HCT116 (cell line): ENCODE measurements around the gene RASAL2. TPM values are rescaled to one million over a fixed set of nuclear protein-coding genes. Genes with fewer than 3 reads are reported as not detected.

Experiments used
- ATAC-seq: fragments of 200-7000 bp; cut with Tn5 transposase; 2 replicates; pipeline ENCODE4 v1.9.1; 2020; ENCODE audit warnings: mild to moderate bottlenecking, moderate library complexity
- BruUV-seq: library from RNA; stranded (reverse); fragments of 400-500 nt; replicated peaks from 2 replicates; lab custom pipeline; 2021; lab: Mats Ljungman, UMichigan
- CTCF ChIA-PET: fragments of 300-600 bp; sonication (Branson Sonifier 250); formaldehyde crosslinking; loops from one replicate; lab custom pipeline; 2021; ENCODE audit warnings: antibody characterized with exemption; lab: Charles Lee
- POLR2A ChIA-PET: fragments of 300-600, 350-600 bp; sonication (Branson Sonifier 250); formaldehyde crosslinking; loops from one replicate; lab custom pipeline; 2021; ENCODE audit warnings: antibody characterized with exemption; lab: Charles Lee
- RAD21 ChIA-PET, 2 experiments: fragments of 300-600 bp; sonication (Branson Sonifier 250); formaldehyde crosslinking; loops; one replicate each; lab custom pipeline; 2023; ENCODE audit warnings: low total read pairs in 2 of 2; ENCODE audit not compliant: uncharacterized antibody in 2 of 2, unreplicated experiment in 2 of 2, low non-redundant PET in 1 of 2; lab: Charles Lee
- DNase-seq: peaks from one replicate; pipeline ENCODE4 v3.0.0-alpha.2; 2010; ENCODE audit warnings: low read depth, low spot score
- H2AFZ ChIP-seq: fragments of 200-600 bp; shearing (Covaris generic), sonication (generic); 2 replicates; pipeline ENCODE4 v1.6.1; 2017; ENCODE audit warnings: low read depth, mixed run types, mixed read lengths, antibody characterized with exemption, low read length; ENCODE audit not compliant: poor library complexity, severe bottlenecking
- H3K27ac ChIP-seq: 2 replicates; pipeline ENCODE4 v1.5.1; 2012; ENCODE audit warnings: low read depth, low read length
- H3K27me3 ChIP-seq: fragments of 200-600 bp; sonication (generic); 2 replicates; pipeline ENCODE4 v1.6.1; 2016; ENCODE audit warnings: mixed run types, low read length, mixed read lengths; ENCODE audit not compliant: insufficient read depth
- H3K36me3 ChIP-seq, 2 experiments: fragments of 200-500 bp in 1 of 2; fragments of 200-600 bp in 1 of 2; sonication (Bioruptor generic) in 1 of 2; sonication (generic) in 1 of 2; 2 replicates each; pipeline versions ENCODE4 v1.5.1 to v1.6.1; 2014 to 2016; ENCODE audit warnings: low read length in 2 of 2, inconsistent platforms in 1 of 2, mixed read lengths in 1 of 2, mixed run types in 1 of 2; ENCODE audit not compliant: insufficient read depth in 2 of 2, control insufficient read depth in 1 of 2
- H3K4me1 ChIP-seq, 2 experiments: fragments of 200-600 bp in 1 of 2; sonication (generic) in 1 of 2; 2 replicates each; pipeline versions ENCODE4 v1.5.1 to v1.6.1; 2012 to 2017; ENCODE audit warnings: low read length in 2 of 2, inconsistent platforms in 1 of 2, mild to moderate bottlenecking in 1 of 2, mixed read lengths in 1 of 2, mixed run types in 1 of 2, moderate library complexity in 1 of 2; ENCODE audit not compliant: insufficient read depth in 2 of 2, control insufficient read depth in 1 of 2
- H3K4me2 ChIP-seq: fragments of 200-600 bp; sonication (generic); 2 replicates; pipeline ENCODE4 v1.6.1; 2017; ENCODE audit warnings: mixed run types, low read length, mixed read lengths
- H3K4me3 ChIP-seq, 2 experiments: fragments of 200-600 bp in 1 of 2; sonication (generic) in 1 of 2; replicated peaks in 1 of 2; 2 replicates each; pipeline ENCODE4 v1.5.1; 2011 to 2016; ENCODE audit warnings: low read length in 2 of 2, control low read depth in 1 of 2, low read depth in 1 of 2, mild to moderate bottlenecking in 1 of 2, mixed read lengths in 1 of 2, mixed run types in 1 of 2
- H3K79me2 ChIP-seq: fragments of 200-600 bp; sonication (generic); 2 replicates; pipeline ENCODE4 v1.6.1; 2017; ENCODE audit warnings: mild to moderate bottlenecking, mixed run types, low read length, moderate library complexity, mixed read lengths; ENCODE audit not compliant: insufficient read depth
- H3K9ac ChIP-seq: fragments of 200-600 bp; sonication (generic); 2 replicates; pipeline ENCODE4 v1.6.1; 2016; ENCODE audit warnings: low read length, mixed read lengths
- H3K9me2 ChIP-seq: fragments of 200-600 bp; sonication (generic), shearing (Covaris generic); 2 replicates; pipeline ENCODE4 v1.6.1; 2017; ENCODE audit warnings: mixed run types, mild to moderate bottlenecking, moderate library complexity; ENCODE audit not compliant: insufficient read depth
- H3K9me3 ChIP-seq, 2 experiments: fragments of 200-500 bp in 1 of 2; fragments of 200-600 bp in 1 of 2; sonication (Bioruptor generic) in 1 of 2; sonication (generic) in 1 of 2; 2 replicates each; pipeline ENCODE4 v1.6.1; 2014 to 2017; ENCODE audit warnings: low read length in 2 of 2, mixed read lengths in 2 of 2, inconsistent platforms in 1 of 2, low read depth in 1 of 2, mild to moderate bottlenecking in 1 of 2, mixed run types in 1 of 2, moderate library complexity in 1 of 2; ENCODE audit not compliant: control insufficient read depth in 1 of 2, insufficient read depth in 1 of 2
- H4K20me1 ChIP-seq: fragments of 200-600 bp; sonication (generic), shearing (Covaris generic); 2 replicates; pipeline ENCODE4 v1.6.1; 2017; ENCODE audit warnings: mixed run types, mild to moderate bottlenecking, moderate library complexity; ENCODE audit not compliant: insufficient read depth
- CBX3 ChIP-seq: IDR thresholded peaks from 2 replicates; pipeline ENCODE4 v1.6.1; 2012; ENCODE audit warnings: low read depth
- SRF ChIP-seq: IDR thresholded peaks from 2 replicates; pipeline ENCODE4 v1.6.1; 2012; ENCODE audit warnings: low read depth
- YY1 ChIP-seq: IDR thresholded peaks from 2 replicates; pipeline ENCODE4 v1.6.1; 2011; ENCODE audit warnings: low read length, low read depth, moderate library complexity, mild to moderate bottlenecking; ENCODE audit not compliant: insufficient replicate concordance; ENCODE audit errors: extremely low read depth
- ZNF274 ChIP-seq: fragments of 200-500 bp; sonication (Bioruptor generic); IDR thresholded peaks from 2 replicates; pipeline ENCODE4 v1.6.1; 2014; ENCODE audit warnings: mild to moderate bottlenecking, low read depth, low read length, inconsistent platforms
- intact Hi-C: fragments of 100-400 bp; cut with micrococcal nuclease; formaldehyde crosslinking; loops from 2 replicates; pipeline ENCODE4 v1.10.0; 2022
- total RNA-seq: library from RNA; stranded (reverse); gene quantifications from one replicate; pipeline ENCODE4 v1.2.1, GENCODE V29; 2021; ENCODE audit not compliant: unreplicated experiment
- TF ChIP-seq, protein P1 (sequence below): IDR thresholded peaks from 2 replicates; pipeline ENCODE4 v1.6.1; 2011; ENCODE audit warnings: mild to moderate bottlenecking, low read length, moderate library complexity; ENCODE audit not compliant: insufficient replicate concordance; ENCODE audit errors: extremely low read depth
- TF ChIP-seq, protein P2 (sequence below): IDR thresholded peaks from 2 replicates; pipeline ENCODE4 v1.6.1; 2012; ENCODE audit warnings: low read depth

Gene RASAL2
- total RNA-seq, 1 experiment from 2014 or later = 11.7 TPM

DNA sequence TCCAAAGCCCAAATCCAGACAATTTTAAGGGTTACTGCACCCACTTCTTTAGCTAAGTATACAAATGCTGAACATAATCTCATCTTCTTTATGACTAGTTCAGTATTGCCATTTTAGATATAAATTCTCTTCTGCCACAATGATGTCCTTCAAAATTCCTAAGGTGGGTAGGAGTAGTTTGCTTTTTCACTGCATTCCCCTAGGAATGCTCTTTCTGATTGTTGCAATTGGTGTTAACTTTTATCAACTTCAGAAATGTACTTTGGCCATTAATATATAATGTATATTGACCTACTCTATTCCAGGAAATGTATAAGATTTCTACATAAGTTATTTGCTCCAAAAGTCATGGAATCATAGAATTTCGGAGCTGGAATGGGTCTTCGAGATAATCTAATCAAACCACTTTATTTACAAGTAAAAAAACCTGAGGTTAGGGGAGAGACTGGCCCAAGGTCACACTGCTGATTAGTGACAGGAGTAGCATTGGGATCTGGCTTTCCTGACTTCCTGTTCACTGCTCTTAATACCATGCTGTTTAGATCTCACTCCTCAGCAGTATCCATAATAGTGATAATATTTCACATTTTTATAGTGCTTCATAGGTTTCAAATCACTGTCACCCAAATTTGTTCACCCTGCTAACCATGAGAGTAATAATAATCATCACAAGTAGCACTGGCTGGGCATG, 46.4 kb upstream of the RASAL2 start:
- no TSS peak for BruUV-seq
- Histone ChIP-seq H3K36me3 (no peaks in the 10 kb centered on the region), H3K9me3 (no peaks in the 10 kb centered on the region), H3K4me3 (no peak overlapping the region), H3K9me2 (no peaks in the 10 kb centered on the region), H2AFZ (no peak overlapping the region), H4K20me1 (no peaks in the 10 kb centered on the region), H3K4me1 (peaks cover 2 to 4% of the 10 kb centered on the region in 2 experiments; a peak in 2 of 4 replicates), H3K9ac (no peak overlapping the region), H3K27ac (no peak overlapping the region), H3K27me3 (no peaks in the 10 kb centered on the region), H3K4me2 (no peak overlapping the region), H3K79me2 (no peaks in the 10 kb centered on the region)
- ATAC-seq = no peak
- RAD21 ChIA-PET = no interaction called here
- no peak for DNase-seq
- no peak for TF ChIP-seq YY1
- TF ChIP-seq, protein P1, sequence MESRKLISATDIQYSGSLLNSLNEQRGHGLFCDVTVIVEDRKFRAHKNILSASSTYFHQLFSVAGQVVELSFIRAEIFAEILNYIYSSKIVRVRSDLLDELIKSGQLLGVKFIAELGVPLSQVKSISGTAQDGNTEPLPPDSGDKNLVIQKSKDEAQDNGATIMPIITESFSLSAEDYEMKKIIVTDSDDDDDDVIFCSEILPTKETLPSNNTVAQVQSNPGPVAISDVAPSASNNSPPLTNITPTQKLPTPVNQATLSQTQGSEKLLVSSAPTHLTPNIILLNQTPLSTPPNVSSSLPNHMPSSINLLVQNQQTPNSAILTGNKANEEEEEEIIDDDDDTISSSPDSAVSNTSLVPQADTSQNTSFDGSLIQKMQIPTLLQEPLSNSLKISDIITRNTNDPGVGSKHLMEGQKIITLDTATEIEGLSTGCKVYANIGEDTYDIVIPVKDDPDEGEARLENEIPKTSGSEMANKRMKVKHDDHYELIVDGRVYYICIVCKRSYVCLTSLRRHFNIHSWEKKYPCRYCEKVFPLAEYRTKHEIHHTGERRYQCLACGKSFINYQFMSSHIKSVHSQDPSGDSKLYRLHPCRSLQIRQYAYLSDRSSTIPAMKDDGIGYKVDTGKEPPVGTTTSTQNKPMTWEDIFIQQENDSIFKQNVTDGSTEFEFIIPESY = no peak
- no peak for TF ChIP-seq CBX3
- TF ChIP-seq, protein P2, sequence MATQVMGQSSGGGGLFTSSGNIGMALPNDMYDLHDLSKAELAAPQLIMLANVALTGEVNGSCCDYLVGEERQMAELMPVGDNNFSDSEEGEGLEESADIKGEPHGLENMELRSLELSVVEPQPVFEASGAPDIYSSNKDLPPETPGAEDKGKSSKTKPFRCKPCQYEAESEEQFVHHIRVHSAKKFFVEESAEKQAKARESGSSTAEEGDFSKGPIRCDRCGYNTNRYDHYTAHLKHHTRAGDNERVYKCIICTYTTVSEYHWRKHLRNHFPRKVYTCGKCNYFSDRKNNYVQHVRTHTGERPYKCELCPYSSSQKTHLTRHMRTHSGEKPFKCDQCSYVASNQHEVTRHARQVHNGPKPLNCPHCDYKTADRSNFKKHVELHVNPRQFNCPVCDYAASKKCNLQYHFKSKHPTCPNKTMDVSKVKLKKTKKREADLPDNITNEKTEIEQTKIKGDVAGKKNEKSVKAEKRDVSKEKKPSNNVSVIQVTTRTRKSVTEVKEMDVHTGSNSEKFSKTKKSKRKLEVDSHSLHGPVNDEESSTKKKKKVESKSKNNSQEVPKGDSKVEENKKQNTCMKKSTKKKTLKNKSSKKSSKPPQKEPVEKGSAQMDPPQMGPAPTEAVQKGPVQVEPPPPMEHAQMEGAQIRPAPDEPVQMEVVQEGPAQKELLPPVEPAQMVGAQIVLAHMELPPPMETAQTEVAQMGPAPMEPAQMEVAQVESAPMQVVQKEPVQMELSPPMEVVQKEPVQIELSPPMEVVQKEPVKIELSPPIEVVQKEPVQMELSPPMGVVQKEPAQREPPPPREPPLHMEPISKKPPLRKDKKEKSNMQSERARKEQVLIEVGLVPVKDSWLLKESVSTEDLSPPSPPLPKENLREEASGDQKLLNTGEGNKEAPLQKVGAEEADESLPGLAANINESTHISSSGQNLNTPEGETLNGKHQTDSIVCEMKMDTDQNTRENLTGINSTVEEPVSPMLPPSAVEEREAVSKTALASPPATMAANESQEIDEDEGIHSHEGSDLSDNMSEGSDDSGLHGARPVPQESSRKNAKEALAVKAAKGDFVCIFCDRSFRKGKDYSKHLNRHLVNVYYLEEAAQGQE = no peak
- no peak for TF ChIP-seq ZNF274
- TF ChIP-seq SRF = no peak
- intact Hi-C loops = no loop called here
- POLR2A ChIA-PET = no interaction called here
- CTCF ChIA-PET = interaction anchor here (1.9 kb wide), 1 partner anchor 16 kb away, joined by 9 read pairs; no protein-coding TSS in a partner anchor
